Skin epidermis (tissue), 12 donors: Measurements from ENCODE around the gene OCEL1.
A peak's percentile ranks its signal among the peaks of the same experiment; 100 is the strongest.
"Not testable (repeated sequence)": the region's sequence is repeated elsewhere in the genome, so short reads cannot be mapped to it uniquely, and the experiment has no call there.

Experiments
- H3K27ac ChIP-seq, 21 experiments: fragments of 200-600 bp; sonication (generic) in 11 of 21; one replicate each; pipeline ENCODE4 v1.5.0; 2020; ENCODE audit warnings: mild to moderate bottlenecking in 3 of 21, inconsistent platforms in 2 of 21, moderate library complexity in 2 of 21
- H3K4me3 ChIP-seq, 7 experiments: fragments of 200-600 bp; sonication (generic) in 2 of 7; one replicate each; pipeline ENCODE4 v1.5.0; 2020; ENCODE audit warnings: inconsistent platforms in 2 of 7, mild to moderate bottlenecking in 2 of 7, moderate library complexity in 1 of 7

The OCEL1 gene

DNA sequence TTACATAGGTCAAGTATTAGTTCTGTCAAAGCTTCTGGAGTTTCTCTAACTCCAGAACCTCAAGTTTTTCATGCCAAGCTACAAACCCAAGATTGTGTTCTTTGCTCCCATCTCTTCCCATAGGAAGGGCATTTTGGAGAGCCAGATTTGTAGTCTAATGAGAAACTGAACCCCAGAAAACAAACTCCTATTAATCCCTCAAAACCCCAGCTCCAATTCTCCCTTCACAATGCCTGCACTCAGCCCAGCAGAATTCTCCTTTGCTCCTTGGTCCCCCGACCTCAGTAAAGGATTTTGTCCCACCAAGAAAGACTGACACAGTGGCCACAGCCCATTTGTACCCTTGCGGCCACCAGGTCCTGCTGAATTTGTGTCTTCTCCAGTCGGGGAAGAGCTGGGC lies 30.1 kb downstream of the OCEL1 start:
- Histone ChIP-seq H3K4me3 (no peak overlapping the region), H3K27ac (no peak overlapping the region)

DNA sequence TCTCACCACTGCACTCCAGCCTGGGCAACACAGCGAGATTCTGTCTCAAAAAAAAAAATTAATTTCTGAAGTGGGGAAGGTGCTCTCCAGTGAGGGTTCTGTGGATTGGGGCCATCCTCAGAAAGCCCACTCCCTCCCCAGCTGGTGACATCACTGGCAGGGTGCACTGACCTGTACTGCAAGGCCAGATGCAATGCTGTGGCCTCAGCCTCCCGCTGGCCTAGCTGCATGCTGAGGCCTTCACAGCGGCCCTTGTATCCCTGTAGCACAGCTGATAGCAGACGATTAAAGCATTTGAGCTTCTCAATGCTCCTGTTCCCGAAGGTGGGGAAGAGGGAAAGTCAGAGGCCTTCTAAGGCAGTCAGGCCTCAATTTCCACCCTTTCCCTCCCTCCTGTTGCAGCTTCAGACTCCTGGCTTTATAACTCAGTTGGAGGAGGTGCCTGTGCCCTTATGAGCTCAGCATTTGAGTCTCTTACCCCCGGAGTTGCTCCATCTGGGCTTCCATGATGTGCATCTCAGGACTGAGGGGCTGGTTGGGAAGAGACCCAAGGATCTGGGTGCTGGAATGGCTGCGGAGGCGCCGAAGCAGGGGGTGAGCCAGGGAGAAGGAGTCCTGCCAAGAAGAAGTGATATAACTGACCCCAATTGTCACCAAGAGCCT lies 33.2 kb downstream of the OCEL1 start:
- no peak overlapping the region for H3K27ac ChIP-seq

DNA sequence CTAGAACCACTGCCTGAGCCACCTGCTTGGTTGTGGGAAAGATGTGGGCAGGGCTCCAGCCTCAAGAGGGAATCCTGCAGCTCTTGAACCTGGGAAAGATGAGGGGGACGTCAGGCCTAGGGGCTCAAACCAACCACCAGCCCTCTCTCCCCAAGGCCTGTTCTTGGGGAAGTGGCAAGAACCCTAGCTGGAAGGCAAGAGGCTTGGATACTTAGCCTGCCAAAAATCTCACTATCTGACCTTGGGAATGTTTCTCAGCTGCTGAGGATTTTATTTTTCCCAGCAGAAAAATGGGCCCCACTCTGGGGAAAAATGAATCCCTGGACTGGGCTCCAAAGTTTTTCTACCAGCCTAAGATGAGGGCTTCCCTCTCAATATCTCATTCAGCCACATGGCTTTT lies 33.9 kb downstream of the OCEL1 start:
- Histone ChIP-seq H3K27ac (no peak overlapping the region), H3K4me3 (no peak overlapping the region)

More for the DNA sequence above, 33.2 kb downstream of the OCEL1 start:
- H3K4me3 ChIP-seq: no peak overlapping the region

- no peak overlapping the region for H3K27ac ChIP-seq
- H3K4me3 ChIP-seq: no peak overlapping the region
Observed at GRCh38 chr19:17260842-17261325, 34.9 kb downstream of the OCEL1 start.

DNA sequence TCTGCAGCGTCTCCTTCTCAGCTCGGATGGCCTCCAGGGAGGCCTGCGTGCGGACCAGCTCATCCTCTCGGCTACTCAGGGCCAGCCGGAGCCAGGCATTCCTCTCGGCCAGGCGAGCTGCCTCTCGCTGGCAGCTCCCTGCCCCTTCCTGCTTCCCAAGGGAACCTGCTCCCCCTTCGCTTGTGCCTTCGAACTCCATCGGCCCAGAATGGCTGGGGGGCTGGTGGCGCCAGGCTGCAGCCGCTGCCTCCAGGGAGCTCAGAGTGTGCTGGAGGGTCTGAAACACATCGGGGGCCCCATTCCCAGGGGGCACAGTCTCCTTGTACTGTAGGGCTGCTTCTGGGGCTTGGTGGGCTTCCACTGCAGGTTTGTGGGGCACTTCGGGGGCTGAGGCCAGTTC lies 36.5 kb downstream of the OCEL1 start:
- no peak overlapping the region for H3K27ac ChIP-seq
- H3K4me3 ChIP-seq: no peak overlapping the region

DNA sequence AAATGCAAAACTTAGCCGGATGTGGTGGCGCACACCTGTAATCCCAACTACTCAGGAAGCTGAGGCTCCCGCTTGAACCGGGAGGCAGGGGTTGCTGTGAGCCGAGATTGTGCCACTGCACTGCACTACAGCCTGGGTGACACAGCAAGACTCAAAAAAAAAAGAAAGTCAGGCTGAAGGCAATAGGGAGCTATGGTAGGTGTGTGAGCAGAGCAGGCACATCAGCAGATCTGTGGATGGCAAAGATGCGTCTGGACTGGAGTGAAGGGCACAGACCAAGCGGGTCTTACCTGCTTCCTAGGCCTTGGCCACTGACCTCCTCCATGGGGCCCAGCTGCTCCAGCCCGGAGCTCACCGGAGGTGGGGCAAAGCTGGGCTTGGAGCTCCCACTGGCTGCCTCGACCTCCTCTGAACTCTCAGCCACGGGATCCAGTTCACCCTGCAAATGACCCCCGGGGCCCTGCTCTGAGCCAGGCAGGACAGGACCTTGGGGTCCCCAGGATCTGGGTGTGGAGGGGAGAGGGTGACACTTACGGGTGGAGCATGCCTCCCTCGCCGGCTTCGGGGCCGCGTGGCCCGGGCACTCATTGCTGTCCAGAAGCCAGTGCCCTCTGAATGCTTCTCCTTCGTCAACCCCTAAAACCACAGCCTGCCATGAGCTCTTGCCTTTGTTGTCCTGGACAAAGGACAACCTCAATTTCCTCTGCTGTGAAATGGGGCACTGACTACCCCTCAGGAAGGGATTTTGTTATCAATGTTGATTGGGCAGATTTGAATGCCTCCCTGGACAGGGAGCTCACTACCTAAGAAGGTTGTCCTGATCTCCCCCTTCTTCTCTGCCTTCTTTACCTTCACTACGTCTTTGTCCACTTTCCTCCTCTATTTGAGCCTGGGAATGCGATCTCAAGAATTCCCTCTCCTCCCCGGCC lies 38.0 kb downstream of the OCEL1 start:
- peak overlapping the region in 1 of 7 experiments; percentile 15 for H3K4me3 ChIP-seq
- peak overlapping the region in 8 of 21 experiments; percentile 4 to 66 (median 20) for H3K27ac ChIP-seq

DNA sequence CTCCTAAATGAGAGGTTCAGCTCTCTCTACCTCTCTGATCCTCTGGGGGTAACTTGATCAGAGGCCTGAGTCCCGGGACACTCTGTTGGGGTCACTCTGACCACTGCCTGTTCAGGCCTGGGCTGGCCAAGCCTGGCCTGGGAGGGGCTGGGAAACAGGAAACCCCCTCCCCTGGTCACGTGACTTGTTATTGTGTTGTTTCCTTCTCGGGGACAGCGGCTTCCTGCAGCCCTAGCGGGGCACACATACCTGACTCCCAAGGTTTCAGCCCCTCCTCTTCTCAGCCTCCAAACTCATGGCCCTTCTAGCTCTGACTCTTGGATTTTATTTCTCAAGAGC lies 38.6 kb downstream of the OCEL1 start, which contains the start of gene USHBP1:
Gene USHBP1 (minus strand): TSS at position 105 of the 339 bp plus-strand sequence. CDS start 446 bp downstream, outside the sequence.
- H3K4me3 ChIP-seq: peak within 1 kb of the TSS in 1 of 7 experiments; percentile 15
- H3K27ac ChIP-seq: peak within 1 kb of the TSS in 8 of 21 experiments; percentile 4 to 66 (median 30)

- Histone ChIP-seq H3K4me3 (no peak overlapping the region), H3K27ac (peak overlapping the region in 2 of 21 experiments; percentile 25 to 29)
Observed at GRCh38 chr19:17266026-17266425, 40.0 kb downstream of the OCEL1 start.

GRCh38 chr19:17266589-17266974 lies 40.6 kb downstream of the OCEL1 start:
- Histone ChIP-seq H3K27ac (peak overlapping the region in 5 of 21 experiments; percentile 25 to 82 (median 29)), H3K4me3 (no peak overlapping the region)

GRCh38 chr19:17266975-17267788 lies 41.2 kb downstream of the OCEL1 start, which contains the start of gene BABAM1:
BABAM1 (plus strand) TSS chr19:17267443; CDS start chr19:17268807, 1,364 bp downstream.
- H3K27ac ChIP-seq: peak within 1 kb of the TSS in 19 of 21 experiments; percentile 37 to 87 (median 80)
- peak within 1 kb of the TSS; percentile 58 to 93 (median 80) for H3K4me3 ChIP-seq

DNA sequence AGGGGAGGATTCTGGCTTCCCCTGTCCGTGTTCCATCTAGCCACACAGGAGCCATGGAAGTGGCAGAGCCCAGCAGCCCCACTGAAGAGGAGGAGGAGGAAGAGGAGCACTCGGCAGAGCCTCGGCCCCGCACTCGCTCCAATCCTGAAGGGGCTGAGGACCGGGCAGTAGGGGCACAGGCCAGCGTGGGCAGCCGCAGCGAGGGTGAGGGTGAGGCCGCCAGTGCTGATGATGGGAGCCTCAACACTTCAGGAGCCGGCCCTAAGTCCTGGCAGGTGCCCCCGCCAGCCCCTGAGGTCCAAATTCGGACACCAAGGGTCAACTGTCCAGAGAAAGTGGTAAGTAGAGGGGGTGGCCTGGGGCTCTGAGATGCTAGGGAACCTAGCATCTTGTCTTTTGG lies 42.7 kb downstream of the OCEL1 start:
- H3K4me3 ChIP-seq: no peak overlapping the region

DNA sequence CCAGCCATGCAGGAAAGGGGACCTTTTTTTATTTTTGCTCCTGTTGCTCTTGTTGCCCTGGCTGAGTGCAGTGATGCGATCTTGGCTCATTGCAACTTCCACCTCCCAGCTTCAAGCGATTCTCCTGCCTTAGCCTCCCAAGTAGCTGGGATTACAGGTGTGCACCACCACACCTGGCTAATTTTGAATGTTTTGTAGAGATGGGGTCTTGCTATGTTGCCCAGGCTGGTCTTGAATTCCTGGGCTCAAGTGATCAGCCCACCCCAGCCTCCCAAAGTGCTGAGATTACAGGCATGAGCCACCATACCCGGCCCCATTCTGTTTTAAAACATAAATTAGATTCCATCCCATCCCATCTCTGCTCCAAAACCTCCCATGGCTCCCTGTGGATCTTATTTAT lies 48.9 kb downstream of the OCEL1 start:
- not testable (repeated sequence) for H3K27ac ChIP-seq, H3K4me3 ChIP-seq

More for the DNA sequence above, 42.7 kb downstream of the OCEL1 start:
- no peak overlapping the region for H3K27ac ChIP-seq

- H3K27ac ChIP-seq: no peak overlapping the region
- no peak overlapping the region for H3K4me3 ChIP-seq
Observed at GRCh38 chr19:17275441-17276175, 49.6 kb downstream of the OCEL1 start.
